SH-SY5Y (cell line): ENCODE results near the gene CGNL1.

Source experiments
- GATA2 ChIP-seq: IDR thresholded peaks from 2 replicates; pipeline ENCODE4 v1.6.1; 2011; ENCODE audit warnings: mild to moderate bottlenecking, low read depth, low read length
- GATA3 ChIP-seq: IDR thresholded peaks from 2 replicates; pipeline ENCODE4 v1.6.1; 2011; ENCODE audit warnings: low read depth, mild to moderate bottlenecking, low read length, moderate library complexity

GRCh38 chr15:57432141-57432741, 55.9 kb downstream of the CGNL1 start:
- TF ChIP-seq GATA2 (no peak), GATA3 (no peak)
